NCI-H187 (cell line): ENCODE measurements around the gene WDR93.
A peak's percentile ranks its signal among the peaks of the same experiment; 100 is the strongest.
"Not testable (repeated sequence)": the region's sequence is repeated elsewhere in the genome, so short reads cannot be mapped to it uniquely, and the experiment has no call there.

ENCODE experiments used
- DNase-seq, 2 experiments: peaks; one replicate each; lab custom pipeline; 2025; lab: John Stamatoyannopoulos, UW

The WDR93 gene

GRCh38 chr15:89685995-89686394, 4.6 kb upstream of the WDR93 start:
- no peak for DNase-seq

- no peak for DNase-seq
Observed at GRCh38 chr15:89686522-89686921, 4.1 kb upstream of the WDR93 start.

GRCh38 chr15:89689930-89690275, 708 bp upstream of the WDR93 start:
- not testable (repeated sequence) for DNase-seq

- no peak for DNase-seq
Observed at GRCh38 chr15:89693091-89693490, 2.5 kb downstream of the WDR93 start.

- DNase-seq, result no peak
Observed at GRCh38 chr15:89693696-89694095, 3.1 kb downstream of the WDR93 start.

- no peak for DNase-seq
Observed at GRCh38 chr15:89695198-89695597, 4.6 kb downstream of the WDR93 start.

- no peak for DNase-seq
Observed at GRCh38 chr15:89704411-89704810, 13.8 kb downstream of the WDR93 start.

- no peak for DNase-seq
Observed at GRCh38 chr15:89707577-89707976, 17.0 kb downstream of the WDR93 start.

- DNase-seq, result no peak
Observed at GRCh38 chr15:89714775-89715174, 24.2 kb downstream of the WDR93 start.

GRCh38 chr15:89723031-89723430, 32.4 kb downstream of the WDR93 start:
- no peak for DNase-seq

GRCh38 chr15:89724621-89725020, 34.0 kb downstream of the WDR93 start:
- no peak for DNase-seq

- no peak for DNase-seq
Observed at GRCh38 chr15:89725064-89725463, 34.5 kb downstream of the WDR93 start.

GRCh38 chr15:89728254-89728653, 37.6 kb downstream of the WDR93 start:
- no peak for DNase-seq

- no peak for DNase-seq
Observed at GRCh38 chr15:89731275-89731674, 40.7 kb downstream of the WDR93 start.

GRCh38 chr15:89732451-89733172, 42.0 kb downstream of the WDR93 start:
- DNase-seq, result no peak

GRCh38 chr15:89735773-89736172, 45.2 kb downstream of the WDR93 start:
- no peak for DNase-seq

GRCh38 chr15:89740137-89740536, 49.5 kb downstream of the WDR93 start:
- peak; percentile 54 for DNase-seq

GRCh38 chr15:89743011-89743410, 52.4 kb downstream of the WDR93 start:
- no peak for DNase-seq

- no peak for DNase-seq
Observed at GRCh38 chr15:89743594-89743993, 53.0 kb downstream of the WDR93 start.

GRCh38 chr15:89745131-89745530, 54.5 kb downstream of the WDR93 start:
- no peak for DNase-seq

- DNase-seq, result no peak
Observed at GRCh38 chr15:89745768-89746167, 55.2 kb downstream of the WDR93 start.

GRCh38 chr15:89746386-89746780, 55.8 kb downstream of the WDR93 start:
- DNase-seq, result no peak

GRCh38 chr15:89747708-89748682, 57.4 kb downstream of the WDR93 start:
- no peak for DNase-seq
